ENCODE measurements around the gene CDH13. TPM values are rescaled to one million over a fixed set of nuclear protein-coding genes. Genes with fewer than 3 reads are reported as not detected.

CDH13 gene
- total and polyA plus RNA-seq, 10 of the 15 experiments (the other 5 are each of a cell fraction or from before 2014, with no cell fraction given): under 0.01 to 0.05 TPM; not detected in 8

GRCh38 chr16:83272843-83273242 is 646.1 kb downstream of the CDH13 start:
- FAIRE-seq (no peak), ATAC-seq (no peak), DNase-seq (ENCODE audit: low read depth, low spot score) (no peak)
- H3K4me2 ChIP-seq (ENCODE audit: control insufficient read depth, insufficient read depth): no peak overlapping the region
- no peak overlapping the region for H3K27ac ChIP-seq (ENCODE audit: control insufficient read depth, insufficient read depth)
- no peak overlapping the region for H3K9ac ChIP-seq (ENCODE audit: control insufficient read depth, insufficient read depth, low read length)
- H3K36me3 ChIP-seq (ENCODE audit: control insufficient read depth in 2 of 2, insufficient read depth in 2 of 2, low read length in 1 of 2): no peaks in the 10 kb centered on the region
- intact Hi-C loops (cut with micrococcal nuclease; ENCODE audit: unreplicated experiment) (no loop called here), in situ Hi-C loops (cut with MboI) (loop anchor here (10.0 kb wide), 1 partner anchor 58 kb away; no protein-coding TSS in a partner anchor)
- BruUV-seq (replicated peaks): no TSS peak
- no peaks in the 10 kb centered on the region for H3K79me2 ChIP-seq (ENCODE audit: control insufficient read depth, insufficient read depth, low read length)
- no peak overlapping the region for H2AFZ ChIP-seq (ENCODE audit: control insufficient read depth, low read depth, low read length)
- RAD21 ChIA-PET (ENCODE audit: unreplicated experiment): no interaction called here
- SMC1A ChIA-PET (ENCODE audit: uncharacterized antibody, unreplicated experiment): no interaction called here
- no peak overlapping the region for H3K4me3 ChIP-seq
- no peaks in the 10 kb centered on the region for H3K27me3 ChIP-seq (replicated peaks in 1 of 2; ENCODE audit: control insufficient read depth in 2 of 2, insufficient read depth in 2 of 2, low read length in 1 of 2)
- H3K4me1 ChIP-seq (ENCODE audit: control insufficient read depth, insufficient read depth, low read length): no peaks in the 10 kb centered on the region
- no peaks in the 10 kb centered on the region for H4K20me1 ChIP-seq (ENCODE audit: control insufficient read depth, insufficient read depth)
- POLR2A ChIA-PET: no interaction called here
- TF ChIP-seq CBX3 (IDR thresholded peaks at IDR 0.05; ENCODE audit: borderline replicate concordance, low read depth): no peak
- no peak for TF ChIP-seq CHD2 (IDR thresholded peaks at IDR 0.05; ENCODE audit: borderline replicate concordance, low read depth, low read length)
- TF ChIP-seq EZH2 (IDR thresholded peaks at IDR 0.05; ENCODE audit: borderline replicate concordance, control insufficient read depth, low read depth, low read length): no peak
- no peak for TF ChIP-seq ESRRA (IDR thresholded peaks at IDR 0.05; ENCODE audit: low read length)
- TF ChIP-seq PAX8 (IDR thresholded peaks at IDR 0.05): no peak
- no peak for TF ChIP-seq BCL3 (IDR thresholded peaks at IDR 0.05; ENCODE audit: borderline replicate concordance, insufficient read depth, low read depth, low read length, poor library complexity, severe bottlenecking)
- TF ChIP-seq ATF3 (IDR thresholded peaks at IDR 0.05; ENCODE audit: borderline replicate concordance, extremely low read depth, low read depth, low read length): no peak
- TF ChIP-seq SMAD5 (IDR thresholded peaks at IDR 0.05; ENCODE audit: low read depth): no peak
- TF ChIP-seq EGR1 (IDR thresholded peaks at IDR 0.05; ENCODE audit: borderline replicate concordance in 1 of 2, low read depth in 2 of 2, low read length in 2 of 2): no peak
- TF ChIP-seq FOS (IDR thresholded peaks at IDR 0.05; ENCODE audit: borderline replicate concordance, extremely low read depth, insufficient read length): no peak
- TF ChIP-seq MEF2B (IDR thresholded peaks at IDR 0.05; ENCODE audit: partially characterized antibody, poor library complexity, severe bottlenecking): no peak
- TF ChIP-seq RCOR1 (conservative IDR thresholded peaks at IDR 0.05; ENCODE audit: low read depth, low read length): no peak
- TF ChIP-seq WRNIP1 (IDR thresholded peaks at IDR 0.05; ENCODE audit: borderline replicate concordance, low read depth, low read length): no peak
- TF ChIP-seq POLR2AphosphoS5 (IDR thresholded peaks at IDR 0.05; ENCODE audit: low read length): no peak
- 31% methylated on average over 4 of the region's 4 CpGs for WGBS (ENCODE audit: insufficient coverage, insufficient replicate concordance, low lambda C conversion rate, missing lambda C conversion rate)
- CTCF ChIA-PET: interaction anchor here (0.6 to 0.7 kb wide), 2 partner anchors 8 to 1042 kb away, joined by 3 read pairs; no protein-coding TSS in a partner anchor
- H3K9me3 ChIP-seq (replicated peaks; ENCODE audit: control insufficient read depth, insufficient read depth, low read length): no peaks in the 10 kb centered on the region
